Measurements from ENCODE around the gene DDX53. TPM values are rescaled to one million over a fixed set of nuclear protein-coding genes. Genes with fewer than 3 reads are reported as not detected.

Gene DDX53
- total RNA-seq, 1 donor from 2014 or later = not detected

DNA sequence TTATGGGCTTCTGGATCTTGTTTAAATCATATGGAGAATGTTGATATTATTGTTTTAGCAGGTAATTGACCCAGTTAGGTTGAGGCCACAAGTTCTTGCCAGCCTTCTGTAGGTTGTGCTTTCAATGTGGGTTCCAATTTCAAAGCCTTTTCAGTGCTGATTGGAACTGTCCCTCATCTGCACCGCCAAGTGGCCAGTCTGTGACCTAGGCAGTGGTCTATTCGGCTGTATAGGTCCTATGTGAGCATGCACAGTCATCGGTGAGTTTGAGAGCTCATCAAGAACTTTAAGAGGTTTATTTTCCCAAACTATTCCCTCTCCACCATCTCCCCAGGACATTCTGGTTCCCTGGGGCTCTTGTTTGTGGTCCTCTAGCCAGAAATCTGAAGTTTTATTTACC is 35.7 kb downstream of the DDX53 start:
- DNase-seq (no peak), ATAC-seq (ENCODE audit: poor library complexity) (no peak)
- intact Hi-C loops (cut with DNase I) = no loop called here

DNA sequence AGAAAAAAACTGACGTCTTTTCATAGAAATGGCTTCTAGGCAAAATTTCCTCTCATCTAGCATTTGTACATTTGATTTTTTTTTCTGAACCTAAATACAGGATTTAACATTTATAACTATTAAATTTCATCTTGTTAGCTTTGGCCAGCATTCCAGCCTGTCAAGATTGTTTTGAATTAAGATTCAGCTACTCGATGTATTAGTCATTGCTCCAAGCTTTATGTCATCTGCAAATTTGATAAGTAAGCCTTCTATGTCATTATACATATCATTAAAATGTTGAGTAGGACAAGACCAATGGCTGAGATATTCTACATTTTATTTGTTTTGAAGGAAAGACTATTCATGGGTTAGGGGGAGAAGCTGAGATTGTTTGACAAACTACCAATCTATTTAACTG is 46.7 kb downstream of the DDX53 start:
- no peak for DNase-seq
- ATAC-seq (ENCODE audit: poor library complexity) = no peak
- intact Hi-C loops (cut with DNase I) = no loop called here

DNA sequence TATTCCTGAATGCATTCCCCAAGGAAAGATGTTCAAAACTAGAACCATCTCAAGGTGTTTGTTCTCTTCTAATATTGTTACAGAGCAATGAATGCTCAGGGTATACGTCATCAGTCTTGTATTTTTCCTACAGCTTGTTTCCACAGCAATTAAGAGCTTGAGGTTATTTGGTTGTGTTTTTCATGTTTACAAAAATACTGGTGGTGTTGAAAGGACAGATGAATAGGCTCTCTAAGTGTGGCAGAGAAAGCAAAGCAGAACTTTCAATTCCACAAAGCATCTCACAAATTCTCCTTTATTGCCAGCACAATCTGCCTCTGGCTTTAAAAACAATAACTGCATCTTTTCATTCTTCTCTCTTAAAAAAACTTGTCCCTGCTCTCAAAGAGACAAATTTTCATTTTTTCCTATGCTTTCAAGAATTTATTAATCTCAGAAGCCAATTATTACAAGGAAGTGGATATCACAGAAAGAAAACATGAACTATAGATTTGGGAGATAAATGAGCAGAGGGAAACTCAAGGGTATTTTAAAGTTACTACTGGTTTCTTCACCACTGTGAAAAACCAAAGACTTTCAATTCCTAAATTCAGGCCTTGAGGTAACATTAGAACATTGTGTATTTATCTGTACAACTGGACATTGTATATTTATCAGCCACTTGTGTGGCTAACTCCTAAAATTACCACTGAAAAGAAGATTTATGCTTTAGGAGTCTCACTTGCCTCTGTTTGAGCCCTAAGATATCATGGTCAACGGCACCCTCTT is 49.2 kb downstream of the DDX53 start:
- no peak for DNase-seq
- intact Hi-C loops (cut with DNase I) = no loop called here
- no peak for ATAC-seq (ENCODE audit: poor library complexity)

DNA sequence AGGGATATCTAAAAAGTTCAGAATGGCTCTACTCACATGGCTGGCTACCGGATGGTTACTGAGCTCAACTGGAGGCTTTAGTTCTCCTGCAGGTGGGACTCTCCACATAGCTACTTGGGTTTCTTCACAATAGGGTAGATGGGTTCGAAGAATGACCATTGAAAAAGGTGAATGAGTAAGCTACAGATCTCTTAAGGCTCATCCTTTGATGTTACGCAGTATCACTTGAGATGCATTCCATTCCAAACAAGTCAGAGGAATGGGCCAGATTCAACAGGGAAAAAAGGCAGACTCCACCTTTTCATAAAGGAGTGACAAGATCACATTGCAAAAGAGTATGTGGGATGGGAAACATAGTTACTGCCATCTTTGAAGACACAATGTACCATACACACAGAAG is 52.6 kb downstream of the DDX53 start:
- ATAC-seq (ENCODE audit: poor library complexity) (no peak), DNase-seq (no peak)
- intact Hi-C loops (cut with DNase I) = no loop called here

Data from Right ventricle myocardium superior (tissue), 1 donor.